GM12891 (cell line): ENCODE measurements around the gene CCDC6.

Source experiments
- PAX5 ChIP-seq: IDR thresholded peaks from 2 replicates; pipeline ENCODE4 v1.6.1; 2011; ENCODE audit warnings: low read length, moderate library complexity, mild to moderate bottlenecking; ENCODE audit not compliant: insufficient read depth, severe bottlenecking
- POLR2A ChIP-seq: IDR thresholded peaks from 2 replicates; pipeline ENCODE4 v1.6.1; 2011; ENCODE audit warnings: low read depth, low read length, control low read depth
- POLR2AphosphoS5 ChIP-seq: IDR thresholded peaks from 2 replicates; pipeline ENCODE4 v1.6.1; 2011; ENCODE audit warnings: low read depth, low read length, control low read depth

DNA sequence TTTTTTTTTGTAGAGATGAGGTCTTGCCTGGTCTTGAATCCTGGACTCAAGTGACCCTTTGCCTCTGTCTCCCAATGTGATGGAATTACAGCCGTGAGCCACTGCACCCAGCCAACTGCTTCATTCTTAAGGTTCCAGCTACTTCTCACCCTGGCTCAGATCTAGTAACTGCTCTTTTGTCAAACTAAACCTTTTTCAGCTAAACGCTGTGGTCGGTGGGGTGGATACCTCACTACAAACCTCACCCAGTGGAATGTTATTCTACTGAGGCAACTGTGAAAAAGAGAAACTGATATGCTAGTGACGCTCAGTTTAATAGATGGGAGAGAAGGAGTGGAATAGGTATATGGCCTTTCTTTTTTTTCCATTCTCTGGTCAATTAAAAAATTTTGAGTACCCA lies 151.4 kb downstream of the CCDC6 start:
- TF ChIP-seq PAX5: no peak
- no peak for TF ChIP-seq POLR2A
- TF ChIP-seq POLR2AphosphoS5: no peak
